Mesothelial cell of epicardium (in vitro differentiated cells): Measurements from ENCODE around the gene FRY. TPM values are rescaled to one million over a fixed set of nuclear protein-coding genes. Genes with fewer than 3 reads are reported as not detected.

ENCODE experiments used
- DNase-seq, 2 experiments: peaks; one replicate each; pipeline ENCODE4 v3.0.0; 2021; ENCODE audit warnings: low spot score in 2 of 2; ENCODE audit not compliant: unreplicated experiment in 2 of 2
- H3K27ac Mint-ChIP-seq: 2 replicates; pipeline ENCODE4 v1.8.0; 2021; ENCODE audit warnings: mixed read lengths
- H3K27me3 Mint-ChIP-seq: 2 replicates; pipeline ENCODE4 v1.8.0; 2021; ENCODE audit warnings: low read depth, mixed read lengths
- H3K36me3 Mint-ChIP-seq: 2 replicates; pipeline ENCODE4 v1.8.0; 2021; ENCODE audit warnings: mixed read lengths
- H3K4me1 Mint-ChIP-seq: 2 replicates; pipeline ENCODE4 v1.8.0; 2021; ENCODE audit warnings: mixed read lengths
- H3K4me3 Mint-ChIP-seq: 2 replicates; pipeline ENCODE4 v1.8.0; 2021; ENCODE audit warnings: mild to moderate bottlenecking, moderate library complexity, mixed read lengths
- H3K9me3 Mint-ChIP-seq: 2 replicates; pipeline ENCODE4 v1.8.0; 2021; ENCODE audit warnings: mixed read lengths
- CTCF ChIP-seq: fragments of 200-600 bp; sonication (generic); IDR thresholded peaks from one replicate; pipeline ENCODE4 v1.5.0; 2021; ENCODE audit warnings: antibody characterized with exemption; ENCODE audit not compliant: unreplicated experiment
- total RNA-seq: library from RNA; stranded (reverse); gene quantifications from 3 replicates; pipeline ENCODE4 v1.2.1, GENCODE V29; 2021

Gene FRY
- total RNA-seq, 1 donor from 2014 or later, result 18.1 TPM

GRCh38 chr13:32134241-32135055 lies 102.9 kb downstream of the FRY start:
- no peak for DNase-seq
- H3K9me3 Mint-ChIP-seq, result peaks cover 9% of the 10 kb centered on the region
- H3K27ac Mint-ChIP-seq, result peak overlapping the region; percentile 18
- no peak for TF ChIP-seq CTCF
- no peak overlapping the region for H3K4me3 Mint-ChIP-seq
- no peaks in the 10 kb centered on the region for H3K27me3 Mint-ChIP-seq
- H3K4me1 Mint-ChIP-seq, result peaks cover 11% of the 10 kb centered on the region
- H3K36me3 Mint-ChIP-seq, result peaks cover 9% of the 10 kb centered on the region

- no peaks in the 10 kb centered on the region for H3K27me3 Mint-ChIP-seq
- H3K4me1 Mint-ChIP-seq, result peaks cover 11% of the 10 kb centered on the region
- H3K27ac Mint-ChIP-seq, result peak overlapping the region; percentile 18
- no peak overlapping the region for H3K4me3 Mint-ChIP-seq
- H3K36me3 Mint-ChIP-seq, result peaks cover 9% of the 10 kb centered on the region
- H3K9me3 Mint-ChIP-seq, result peaks cover 9% of the 10 kb centered on the region
- TF ChIP-seq CTCF, result no peak
- DNase-seq, result no peak
Observed at GRCh38 chr13:32135056-32135390, 103.4 kb downstream of the FRY start.

GRCh38 chr13:32135655-32136054 lies 104.1 kb downstream of the FRY start:
- Mint-ChIP-seq H3K9me3 (peaks cover 9% of the 10 kb centered on the region), H3K4me1 (peaks cover 11% of the 10 kb centered on the region), H3K27me3 (no peaks in the 10 kb centered on the region), H3K36me3 (peaks cover 9% of the 10 kb centered on the region), H3K4me3 (no peak overlapping the region), H3K27ac (no peak overlapping the region)
- DNase-seq, result no peak
- no peak for TF ChIP-seq CTCF

- no peak for DNase-seq
- Mint-ChIP-seq H3K27me3 (no peaks in the 10 kb centered on the region), H3K4me1 (peaks cover 11% of the 10 kb centered on the region), H3K4me3 (no peak overlapping the region), H3K27ac (no peak overlapping the region), H3K9me3 (peaks cover 9% of the 10 kb centered on the region), H3K36me3 (peaks cover 9% of the 10 kb centered on the region)
- TF ChIP-seq CTCF, result no peak
Observed at GRCh38 chr13:32136061-32136460, 104.5 kb downstream of the FRY start.

- Mint-ChIP-seq H3K4me3 (no peak overlapping the region), H3K9me3 (peaks cover 9% of the 10 kb centered on the region), H3K27ac (no peak overlapping the region), H3K36me3 (peaks cover 6% of the 10 kb centered on the region), H3K4me1 (peaks cover 11% of the 10 kb centered on the region), H3K27me3 (no peaks in the 10 kb centered on the region)
- TF ChIP-seq CTCF, result no peak
- no peak for DNase-seq
Observed at GRCh38 chr13:32136716-32137115, 105.1 kb downstream of the FRY start.
